BJ (cell line): ENCODE data around the gene CCDC88C. TPM values are rescaled to one million over a fixed set of nuclear protein-coding genes. Genes with fewer than 3 reads are reported as not detected.

ENCODE experiments used
- CTCF ChIA-PET: fragments of 350-600 bp; formaldehyde crosslinking; extraction: SDS; loops from one replicate; lab custom pipeline; 2021; ENCODE audit warnings: antibody characterized with exemption, inconsistent platforms; lab: Yijun Ruan, JAX
- POLR2A ChIA-PET: fragments of 300-600 bp; sonication (Branson Sonifier 250); formaldehyde crosslinking; extraction: SDS; loops from one replicate; lab custom pipeline; 2021; ENCODE audit warnings: antibody characterized with exemption; lab: Charles Lee
- DNase-seq: peaks from one replicate; pipeline ENCODE4 v3.0.0-alpha.2; 2011; ENCODE audit warnings: low read depth
- H3K27me3 ChIP-seq: 2 replicates; pipeline ENCODE4 v1.6.0; 2011; ENCODE audit warnings: low read length; ENCODE audit not compliant: control insufficient read depth, insufficient read depth
- H3K36me3 ChIP-seq: 2 replicates; pipeline ENCODE4 v1.5.1; 2011; ENCODE audit warnings: low read length; ENCODE audit not compliant: control insufficient read depth, insufficient read depth
- H3K4me3 ChIP-seq: 2 replicates; pipeline ENCODE4 v1.5.1; 2011; ENCODE audit warnings: low read depth, mild to moderate bottlenecking, control low read depth, low read length
- CTCF ChIP-seq: IDR thresholded peaks from 2 replicates; pipeline ENCODE4 v1.5.1; 2011; ENCODE audit warnings: low read depth, mild to moderate bottlenecking, control low read depth, inconsistent platforms, low read length, moderate library complexity; ENCODE audit not compliant: insufficient read depth
- polyA plus RNA-seq: library from polyadenylated mRNA; depleted of rRNA; stranded (reverse); fragments of >200 nt; gene quantifications from 2 replicates; pipeline ENCODE4 v1.2.3, GENCODE V29; 2011

Gene CCDC88C
- polyA plus RNA-seq, 1 experiment: not detected

- Histone ChIP-seq H3K27me3 (no peaks in the 10 kb centered on the region), H3K36me3 (no peaks in the 10 kb centered on the region), H3K4me3 (no peak overlapping the region)
- no peak for DNase-seq
- TF ChIP-seq CTCF: no peak
- CTCF ChIA-PET: interaction anchor here (2.2 kb wide), 1 partner anchor 9 kb away, joined by 8 read pairs; no protein-coding TSS in a partner anchor
- POLR2A ChIA-PET: no interaction called here
Observed at GRCh38 chr14:91315844-91316267, 101.8 kb downstream of the CCDC88C start.

- POLR2A ChIA-PET: interaction anchor here (0.5 kb wide), 1 partner anchor 1537 kb away, joined by 4 read pairs; no protein-coding TSS in a partner anchor
- no peak for TF ChIP-seq CTCF
- Histone ChIP-seq H3K27me3 (no peaks in the 10 kb centered on the region), H3K36me3 (no peaks in the 10 kb centered on the region), H3K4me3 (no peak overlapping the region)
- DNase-seq: no peak
- CTCF ChIA-PET: interaction anchor here (2.2 to 2.7 kb wide), 2 partner anchors 9 to 11 kb away, joined by 8 to 9 read pairs; no protein-coding TSS in a partner anchor
Observed at GRCh38 chr14:91313852-91314251, 103.8 kb downstream of the CCDC88C start.

- no peak for TF ChIP-seq CTCF
- Histone ChIP-seq H3K36me3 (no peaks in the 10 kb centered on the region), H3K4me3 (no peak overlapping the region), H3K27me3 (no peaks in the 10 kb centered on the region)
- ChIA-PET CTCF (interaction anchor here (2.7 kb wide), 1 partner anchor 10 kb away, joined by 9 read pairs; no protein-coding TSS in a partner anchor), POLR2A (interaction anchor here (0.5 kb wide), 1 partner anchor 1538 kb away, joined by 4 read pairs; no protein-coding TSS in a partner anchor)
- no peak for DNase-seq
Observed at GRCh38 chr14:91313154-91313850, 104.3 kb downstream of the CCDC88C start.

- no peaks in the 10 kb centered on the region for H3K27me3 ChIP-seq
- no peak for DNase-seq
- H3K4me3 ChIP-seq: no peak overlapping the region
- CTCF ChIA-PET: no interaction called here
- POLR2A ChIA-PET: no interaction called here
- TF ChIP-seq CTCF: no peak
- H3K36me3 ChIP-seq: no peaks in the 10 kb centered on the region
Observed at GRCh38 chr14:91311284-91311662, 106.3 kb downstream of the CCDC88C start.

GRCh38 chr14:91310606-91311283 lies 106.9 kb downstream of the CCDC88C start:
- DNase-seq: no peak
- POLR2A ChIA-PET: no interaction called here
- Histone ChIP-seq H3K36me3 (no peaks in the 10 kb centered on the region), H3K4me3 (no peak overlapping the region), H3K27me3 (no peaks in the 10 kb centered on the region)
- CTCF ChIA-PET: no interaction called here
- TF ChIP-seq CTCF: no peak
